ENCODE measurements around the gene SEMA6A.
"Not testable (repeated sequence)": the region's sequence is repeated elsewhere in the genome, so short reads cannot be mapped to it uniquely, and the experiment has no call there.

SEMA6A gene

GRCh38 chr5:116546743-116547124, 27.9 kb downstream of the SEMA6A start:
- FAIRE-seq = peak; percentile 30

- no peak for FAIRE-seq
Measured at GRCh38 chr5:116546033-116546742, 28.4 kb downstream of the SEMA6A start.

GRCh38 chr5:116545465-116545864, 29.2 kb downstream of the SEMA6A start:
- not testable (repeated sequence) for FAIRE-seq

GRCh38 chr5:116544531-116545241, 29.9 kb downstream of the SEMA6A start:
- FAIRE-seq = peak; percentile 43

GRCh38 chr5:116543501-116543900, 31.1 kb downstream of the SEMA6A start:
- no peak for FAIRE-seq

GRCh38 chr5:116542619-116543018, 32.0 kb downstream of the SEMA6A start:
- FAIRE-seq = no peak

- no peak for FAIRE-seq
Measured at GRCh38 chr5:116539222-116539621, 35.4 kb downstream of the SEMA6A start.

- no peak for FAIRE-seq
Measured at GRCh38 chr5:116536316-116537083, 38.1 kb downstream of the SEMA6A start.

- no peak for FAIRE-seq
Measured at GRCh38 chr5:116534964-116535651, 39.5 kb downstream of the SEMA6A start.

GRCh38 chr5:116532762-116533525, 41.7 kb downstream of the SEMA6A start:
- peak; percentile 82 for FAIRE-seq

GRCh38 chr5:116531635-116532034, 43.0 kb downstream of the SEMA6A start:
- FAIRE-seq = no peak

- FAIRE-seq = no peak
Measured at GRCh38 chr5:116531117-116531516, 43.5 kb downstream of the SEMA6A start.

GRCh38 chr5:116530276-116530675, 44.3 kb downstream of the SEMA6A start:
- FAIRE-seq = peak; percentile 58

- FAIRE-seq = no peak
Measured at GRCh38 chr5:116529615-116530014, 45.0 kb downstream of the SEMA6A start.

- no peak for FAIRE-seq
Measured at GRCh38 chr5:116528519-116529234, 45.9 kb downstream of the SEMA6A start.

- FAIRE-seq = peak; percentile 96
Measured at GRCh38 chr5:116527582-116527981, 47.0 kb downstream of the SEMA6A start.

- no peak for FAIRE-seq
Measured at GRCh38 chr5:116525674-116526073, 48.9 kb downstream of the SEMA6A start.

- no peak for FAIRE-seq
Measured at GRCh38 chr5:116524966-116525365, 49.7 kb downstream of the SEMA6A start.

GRCh38 chr5:116524051-116524904, 50.3 kb downstream of the SEMA6A start:
- no peak for FAIRE-seq

- FAIRE-seq = not testable (repeated sequence)
Measured at GRCh38 chr5:116523182-116523581, 51.4 kb downstream of the SEMA6A start.

Data from islet of Langerhans (tissue), 1 donor.